Gastrocnemius medialis (tissue), 4 donors: Measurements from ENCODE around the gene MAPK11.

Experiments used
- POLR2A ChIP-seq, 2 donors: fragments of 450-650 bp; IDR thresholded peaks; one replicate each; pipeline ENCODE4 v1.6.1; 2017; ENCODE audit warnings: antibody characterized with exemption in 2 of 2, mild to moderate bottlenecking in 2 of 2, moderate library complexity in 2 of 2
- TF ChIP-seq, protein P1 (sequence below), 5 experiments: fragments of 450-650 bp in 3 of 5; fragments of 200-600 bp in 2 of 5; sonication (generic) in 2 of 5; IDR thresholded peaks in 4 of 5; conservative IDR thresholded peaks in 1 of 5; 1 replicate in 4 of 5; 2 replicates in 1 of 5; pipeline ENCODE4 v1.5.1; 2016 to 2019; ENCODE audit warnings: antibody characterized with exemption in 5 of 5, mild to moderate bottlenecking in 3 of 5, moderate library complexity in 3 of 5

DNA sequence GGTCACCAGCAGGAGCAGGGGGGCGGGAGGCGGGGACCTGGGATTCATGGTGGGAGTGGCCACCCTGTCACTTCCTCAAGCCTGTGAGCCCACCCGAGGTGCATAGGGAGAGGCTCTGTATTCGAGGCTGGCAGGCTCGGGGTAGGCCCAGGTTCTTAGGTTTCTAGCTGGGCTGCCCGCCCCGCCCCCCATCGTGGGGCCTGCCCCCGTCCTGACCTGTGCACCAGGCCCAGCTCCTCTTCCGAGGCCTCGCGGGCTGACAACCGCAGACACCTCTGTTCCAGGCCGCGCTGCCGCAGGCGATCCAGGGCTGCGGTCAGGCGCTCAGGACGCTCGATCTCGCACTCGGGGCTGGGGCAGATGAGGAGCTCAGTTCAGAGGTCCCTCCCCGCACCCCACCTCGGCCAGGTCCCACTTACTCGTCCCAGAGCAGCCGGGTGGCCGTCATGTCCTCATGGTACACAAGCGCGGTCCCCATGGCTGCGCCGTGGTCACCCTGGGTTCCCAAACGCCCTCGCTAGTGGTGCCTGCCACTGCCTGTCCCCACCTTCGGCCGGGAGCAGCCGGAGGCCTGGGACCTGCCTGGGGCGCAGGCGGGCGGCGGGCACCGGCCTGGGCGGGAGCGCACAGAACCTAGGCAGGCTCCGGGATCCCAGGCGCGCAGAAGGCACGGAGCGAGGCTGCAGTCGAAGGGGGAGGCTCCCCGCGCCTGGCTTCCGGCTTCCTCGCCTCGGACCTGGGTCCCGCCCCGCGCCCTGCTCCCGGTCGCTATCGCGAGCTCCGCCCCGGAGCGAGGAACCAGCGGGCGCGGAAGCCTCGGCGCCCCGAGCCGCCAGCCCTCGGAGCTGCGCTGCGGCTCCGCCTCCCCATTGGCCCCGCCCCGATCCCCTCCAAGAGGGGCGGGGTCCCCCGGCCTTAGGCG, 19.4 kb downstream of the MAPK11 start, which contains the start of gene HDAC10:
- TF ChIP-seq, protein P1, sequence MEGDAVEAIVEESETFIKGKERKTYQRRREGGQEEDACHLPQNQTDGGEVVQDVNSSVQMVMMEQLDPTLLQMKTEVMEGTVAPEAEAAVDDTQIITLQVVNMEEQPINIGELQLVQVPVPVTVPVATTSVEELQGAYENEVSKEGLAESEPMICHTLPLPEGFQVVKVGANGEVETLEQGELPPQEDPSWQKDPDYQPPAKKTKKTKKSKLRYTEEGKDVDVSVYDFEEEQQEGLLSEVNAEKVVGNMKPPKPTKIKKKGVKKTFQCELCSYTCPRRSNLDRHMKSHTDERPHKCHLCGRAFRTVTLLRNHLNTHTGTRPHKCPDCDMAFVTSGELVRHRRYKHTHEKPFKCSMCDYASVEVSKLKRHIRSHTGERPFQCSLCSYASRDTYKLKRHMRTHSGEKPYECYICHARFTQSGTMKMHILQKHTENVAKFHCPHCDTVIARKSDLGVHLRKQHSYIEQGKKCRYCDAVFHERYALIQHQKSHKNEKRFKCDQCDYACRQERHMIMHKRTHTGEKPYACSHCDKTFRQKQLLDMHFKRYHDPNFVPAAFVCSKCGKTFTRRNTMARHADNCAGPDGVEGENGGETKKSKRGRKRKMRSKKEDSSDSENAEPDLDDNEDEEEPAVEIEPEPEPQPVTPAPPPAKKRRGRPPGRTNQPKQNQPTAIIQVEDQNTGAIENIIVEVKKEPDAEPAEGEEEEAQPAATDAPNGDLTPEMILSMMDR (IDR thresholded peaks at IDR 0.05 in 4 of 5, conservative IDR thresholded peaks at IDR 0.05 in 1 of 5), result no peak
- no peak for TF ChIP-seq POLR2A (IDR thresholded peaks at IDR 0.05)
